ENCODE measurements around the gene IFNL3. TPM values are rescaled to one million over a fixed set of nuclear protein-coding genes. Genes with fewer than 3 reads are reported as not detected.

Gene IFNL3
- polyA plus RNA-seq, 5 donors = not detected

DNA sequence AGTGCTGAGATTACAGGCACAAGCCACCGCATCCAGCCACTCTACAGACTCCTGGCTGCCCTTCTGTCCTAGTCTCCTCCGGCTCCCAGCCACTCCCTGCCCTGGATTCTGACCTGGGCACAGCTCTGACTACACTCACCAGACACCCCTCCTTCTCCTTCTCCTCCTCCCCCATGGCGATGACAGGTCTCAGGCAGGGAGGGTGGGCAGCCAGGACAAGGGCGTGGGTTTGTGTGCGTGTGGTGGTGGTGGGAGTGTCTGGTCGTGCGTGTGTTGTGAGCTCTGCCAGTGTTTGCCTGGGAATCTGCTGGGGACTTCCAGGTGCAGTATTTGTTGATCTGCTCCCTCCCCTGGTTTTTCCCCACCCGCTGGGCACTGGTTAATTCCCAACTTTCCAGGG is 51.0 kb downstream of the IFNL3 start:
- DNase-seq = no peak

Other genes starting within 250 kb of the IFNL3 start
- 1 to 10 TPM; 3.6 to 5.1 (median 4.1) TPM for gene FBXO27, start 212.5 kb downstream of the IFNL3 start, polyA plus RNA-seq (ENCODE audit: insufficient read depth in 1 of 5, insufficient read length in 5 of 5, low replicate concordance in 1 of 5)
- under 1 TPM; 0.08 to 0.16 (median 0.14) TPM for gene ACP7, start 160.6 kb downstream of the IFNL3 start, polyA plus RNA-seq (ENCODE audit: insufficient read depth in 1 of 5, insufficient read length in 5 of 5, low replicate concordance in 1 of 5)
- 10 to 100 TPM; 32.3 to 71.0 (median 52.4) TPM for gene PAK4, start 119.2 kb downstream of the IFNL3 start, polyA plus RNA-seq (ENCODE audit: insufficient read depth in 1 of 5, insufficient read length in 5 of 5, low replicate concordance in 1 of 5)
- gene NCCRP1, start 48.0 kb downstream of the IFNL3 start, polyA plus RNA-seq (ENCODE audit: insufficient read depth in 1 of 5, insufficient read length in 5 of 5, low replicate concordance in 1 of 5) = under 1 TPM; 0.09 to 0.29 (median 0.21) TPM
- gene SYCN, start 40.7 kb downstream of the IFNL3 start, polyA plus RNA-seq (ENCODE audit: insufficient read depth in 1 of 5, insufficient read length in 5 of 5, low replicate concordance in 1 of 5) = not detected
- not detected for gene IFNL4, start 3.9 kb upstream of the IFNL3 start, polyA plus RNA-seq (ENCODE audit: insufficient read depth in 1 of 5, insufficient read length in 5 of 5, low replicate concordance in 1 of 5)
- not detected for gene IFNL2, start 23.4 kb upstream of the IFNL3 start, polyA plus RNA-seq (ENCODE audit: insufficient read depth in 1 of 5, insufficient read length in 5 of 5, low replicate concordance in 1 of 5)
- not detected for gene IFNL1, start 51.4 kb upstream of the IFNL3 start, polyA plus RNA-seq (ENCODE audit: insufficient read depth in 1 of 5, insufficient read length in 5 of 5, low replicate concordance in 1 of 5)
- gene LRFN1, start 75.9 kb upstream of the IFNL3 start, polyA plus RNA-seq (ENCODE audit: insufficient read depth in 1 of 5, insufficient read length in 5 of 5, low replicate concordance in 1 of 5) = 1 to 10 TPM; 1.3 to 3.3 (median 2.1) TPM
- 10 to 100 TPM; 42.5 to 54.5 (median 50.2) TPM for gene GMFG, start 91.0 kb upstream of the IFNL3 start, polyA plus RNA-seq (ENCODE audit: insufficient read depth in 1 of 5, insufficient read length in 5 of 5, low replicate concordance in 1 of 5)
- 100 to 1,000 TPM in 3 of 5 donors, 10 to 100 TPM in 2; 79.7 to 128 (median 117) TPM for gene SAMD4B, start 97.4 kb upstream of the IFNL3 start, polyA plus RNA-seq (ENCODE audit: insufficient read depth in 1 of 5, insufficient read length in 5 of 5, low replicate concordance in 1 of 5)
- gene PAF1, start 146.1 kb upstream of the IFNL3 start, polyA plus RNA-seq (ENCODE audit: insufficient read depth in 1 of 5, insufficient read length in 5 of 5, low replicate concordance in 1 of 5) = 10 to 100 TPM; 57.7 to 71.1 (median 69.7) TPM
- 10 to 100 TPM; 32.9 to 45.0 (median 34.4) TPM for gene MED29, start 146.4 kb upstream of the IFNL3 start, polyA plus RNA-seq (ENCODE audit: insufficient read depth in 1 of 5, insufficient read length in 5 of 5, low replicate concordance in 1 of 5)
- 100 to 1,000 TPM in 1 of 5 donors, 10 to 100 TPM in 4; 36.6 to 122 (median 82.1) TPM for gene ZFP36, start 161.8 kb upstream of the IFNL3 start, polyA plus RNA-seq (ENCODE audit: insufficient read depth in 1 of 5, insufficient read length in 5 of 5, low replicate concordance in 1 of 5)
- 10 to 100 TPM; 75.8 to 98.2 (median 89.8) TPM for gene PLEKHG2, start 167.7 kb upstream of the IFNL3 start, polyA plus RNA-seq (ENCODE audit: insufficient read depth in 1 of 5, insufficient read length in 5 of 5, low replicate concordance in 1 of 5)
- gene RPS16, start 190.9 kb upstream of the IFNL3 start, polyA plus RNA-seq (ENCODE audit: insufficient read depth in 1 of 5, insufficient read length in 5 of 5, low replicate concordance in 1 of 5) = 1,000 to 10,000 TPM; 1,340 to 2,075 (median 1,433) TPM
- gene SUPT5H, start 200.6 kb upstream of the IFNL3 start, polyA plus RNA-seq (ENCODE audit: insufficient read depth in 1 of 5, insufficient read length in 5 of 5, low replicate concordance in 1 of 5) = 100 to 1,000 TPM; 112 to 153 (median 126) TPM
- 10 to 100 TPM; 57.7 to 81.3 (median 69.1) TPM for gene TIMM50, start 235.8 kb upstream of the IFNL3 start, polyA plus RNA-seq (ENCODE audit: insufficient read depth in 1 of 5, insufficient read length in 5 of 5, low replicate concordance in 1 of 5)